NOMO-1 treated with dmso at 0.1 percent for 144 hours (cell line): ENCODE results near the gene GSTA4.
A peak's percentile ranks its signal among the peaks of the same experiment; 100 is the strongest.
"Not testable (repeated sequence)": the region's sequence is repeated elsewhere in the genome, so short reads cannot be mapped to it uniquely, and the experiment has no call there.

Source experiments
- DNase-seq: peaks from one replicate; lab custom pipeline; 2025; ENCODE audit not compliant: unreplicated experiment; lab: John Stamatoyannopoulos, UW

The GSTA4 gene

DNA sequence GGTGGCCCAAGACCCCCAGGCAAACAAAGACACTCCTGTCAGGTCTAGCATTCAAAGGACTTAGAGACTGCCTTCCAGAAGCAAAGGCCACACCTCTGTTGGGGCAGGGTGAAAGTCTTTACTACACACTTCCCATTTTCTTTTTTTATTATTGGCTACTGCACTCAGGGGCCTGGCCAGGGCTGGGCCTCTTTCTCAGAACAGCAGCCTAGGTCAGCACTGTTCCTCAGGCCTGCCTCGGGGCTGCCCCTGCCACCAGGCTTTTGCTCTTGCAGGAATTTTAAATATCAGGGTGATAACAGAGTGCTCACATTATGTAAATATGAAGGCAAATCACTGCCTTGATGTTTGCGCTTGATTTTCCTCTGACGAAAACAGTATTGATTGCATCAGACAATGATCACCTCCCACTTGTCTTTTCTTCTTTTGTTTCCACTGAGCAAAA, 18.5 kb downstream of the GSTA4 start:
- peak; percentile 51 for DNase-seq

DNA sequence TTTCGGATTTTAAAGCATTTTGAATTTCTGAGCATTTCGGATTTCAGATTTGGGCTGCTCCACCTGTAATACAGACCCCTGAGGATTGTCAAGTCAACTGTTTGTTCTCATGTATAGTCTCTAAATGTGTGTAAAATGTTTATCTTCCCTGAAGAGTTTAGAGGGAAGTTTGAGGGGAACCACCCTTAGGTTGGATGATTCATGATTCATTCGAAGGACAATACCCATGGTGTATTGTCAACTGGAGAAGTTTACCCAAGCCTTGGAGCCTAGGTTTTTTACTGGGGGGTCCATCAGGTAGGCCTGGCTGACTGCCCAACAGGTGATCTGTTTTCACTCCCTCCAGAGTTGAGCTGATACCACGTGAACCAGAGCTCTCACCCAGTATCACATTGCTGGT, 18.9 kb downstream of the GSTA4 start:
- DNase-seq, result no peak

- DNase-seq, result no peak
Observed at GRCh38 chr6:52975580-52975979, 19.5 kb downstream of the GSTA4 start.

DNA sequence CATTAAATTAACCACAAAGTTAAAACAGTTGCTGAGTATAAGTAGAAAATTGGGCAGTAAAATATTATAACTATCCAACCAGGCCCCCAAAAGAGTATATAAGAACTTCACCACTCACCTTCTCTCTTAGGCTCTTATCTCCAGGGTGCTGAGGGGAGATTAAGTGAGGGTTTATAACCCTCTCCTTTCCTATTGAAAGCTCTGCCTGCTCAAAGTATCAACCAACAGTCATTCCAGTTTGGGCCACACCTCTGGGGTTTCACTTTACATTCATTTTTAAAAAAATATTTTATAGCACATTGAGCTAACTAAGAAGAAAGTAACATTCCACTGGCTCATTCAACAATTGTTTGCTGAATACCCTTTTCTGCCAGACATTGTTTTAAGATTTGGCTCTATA, 22.1 kb downstream of the GSTA4 start:
- no peak for DNase-seq

- no peak for DNase-seq
Observed at GRCh38 chr6:52969359-52969758, 25.7 kb downstream of the GSTA4 start.

- DNase-seq, result no peak
Observed at GRCh38 chr6:52966101-52966500, 29.0 kb downstream of the GSTA4 start.

DNA sequence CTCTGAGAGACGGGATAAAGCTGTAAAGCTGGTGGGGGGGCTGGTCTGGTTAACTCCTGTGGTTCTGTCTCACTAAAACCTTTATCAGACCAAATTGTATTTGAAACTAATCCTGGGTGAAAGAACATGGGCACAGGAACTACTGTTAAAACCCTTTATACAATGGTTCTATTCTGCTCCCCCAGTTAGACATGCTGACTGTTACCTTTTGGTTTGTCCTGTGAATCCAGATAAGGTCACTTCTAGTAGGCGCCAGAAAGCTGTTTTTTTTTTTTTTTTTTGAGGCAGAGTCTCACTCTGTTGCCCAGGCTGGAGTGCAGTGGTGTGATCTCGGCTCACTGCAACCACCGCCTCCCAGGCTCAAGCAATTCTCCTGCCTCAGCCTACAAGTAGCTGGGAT, 29.7 kb downstream of the GSTA4 start:
- no peak for DNase-seq

GRCh38 chr6:52964318-52964717, 30.8 kb downstream of the GSTA4 start:
- DNase-seq, result no peak

- no peak for DNase-seq
Observed at GRCh38 chr6:52962701-52963100, 32.4 kb downstream of the GSTA4 start.

GRCh38 chr6:52961022-52961421, 34.1 kb downstream of the GSTA4 start:
- not testable (repeated sequence) for DNase-seq

DNA sequence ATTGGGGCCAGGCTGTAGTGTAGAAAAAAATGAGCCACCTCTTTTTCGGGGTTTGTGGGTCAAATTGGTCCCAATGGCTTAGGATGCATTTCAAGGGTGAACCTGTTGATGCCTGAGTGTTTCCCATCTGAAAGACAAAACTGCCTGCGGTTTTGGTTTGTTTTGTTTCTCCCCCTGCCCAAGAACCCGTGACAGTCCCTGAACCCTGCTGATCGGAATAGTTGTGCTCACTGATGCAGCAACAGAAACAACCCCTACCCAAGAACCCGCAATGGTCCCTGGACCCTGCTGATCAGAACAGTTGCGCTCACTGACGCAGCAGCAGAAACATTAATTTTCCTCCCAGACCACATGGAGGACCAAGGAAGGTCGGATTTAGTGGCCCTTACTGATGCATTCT, 34.9 kb downstream of the GSTA4 start:
- DNase-seq, result not testable (repeated sequence)

DNA sequence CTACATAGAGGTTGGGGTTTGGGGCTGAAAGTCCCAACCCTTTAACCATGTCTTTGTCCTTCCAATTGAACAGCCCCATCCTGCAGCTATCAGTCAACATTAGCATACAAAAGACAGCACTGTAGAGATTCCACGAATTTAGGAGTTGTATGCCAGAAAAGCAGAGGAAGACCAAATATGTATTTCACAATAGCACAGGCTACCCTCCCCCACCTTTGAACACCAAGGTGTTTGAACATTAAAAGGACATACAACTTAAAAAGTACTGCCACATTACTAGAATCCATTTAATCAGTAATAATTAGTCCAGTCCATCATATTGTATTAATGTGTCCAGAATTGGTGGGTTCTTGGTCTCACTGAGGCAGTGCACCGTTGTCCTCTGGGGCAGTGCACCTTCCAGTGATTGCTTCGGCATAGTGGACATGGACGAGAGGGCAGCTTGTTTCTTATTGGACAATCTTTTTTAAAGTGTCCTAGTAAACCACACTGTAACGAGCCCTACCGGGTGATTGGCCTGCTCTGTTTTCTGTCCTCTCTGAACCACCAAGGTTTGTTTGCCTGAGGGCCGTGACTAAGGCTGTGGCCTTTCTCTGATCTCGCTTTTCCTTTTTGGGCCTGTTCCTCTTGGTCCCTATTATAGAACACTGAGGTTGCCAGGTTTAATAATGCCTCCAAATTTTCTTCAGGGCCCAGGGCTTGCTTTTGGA, 36.4 kb downstream of the GSTA4 start:
- DNase-seq, result no peak

GRCh38 chr6:52955871-52956270, 39.2 kb downstream of the GSTA4 start:
- no peak for DNase-seq

DNA sequence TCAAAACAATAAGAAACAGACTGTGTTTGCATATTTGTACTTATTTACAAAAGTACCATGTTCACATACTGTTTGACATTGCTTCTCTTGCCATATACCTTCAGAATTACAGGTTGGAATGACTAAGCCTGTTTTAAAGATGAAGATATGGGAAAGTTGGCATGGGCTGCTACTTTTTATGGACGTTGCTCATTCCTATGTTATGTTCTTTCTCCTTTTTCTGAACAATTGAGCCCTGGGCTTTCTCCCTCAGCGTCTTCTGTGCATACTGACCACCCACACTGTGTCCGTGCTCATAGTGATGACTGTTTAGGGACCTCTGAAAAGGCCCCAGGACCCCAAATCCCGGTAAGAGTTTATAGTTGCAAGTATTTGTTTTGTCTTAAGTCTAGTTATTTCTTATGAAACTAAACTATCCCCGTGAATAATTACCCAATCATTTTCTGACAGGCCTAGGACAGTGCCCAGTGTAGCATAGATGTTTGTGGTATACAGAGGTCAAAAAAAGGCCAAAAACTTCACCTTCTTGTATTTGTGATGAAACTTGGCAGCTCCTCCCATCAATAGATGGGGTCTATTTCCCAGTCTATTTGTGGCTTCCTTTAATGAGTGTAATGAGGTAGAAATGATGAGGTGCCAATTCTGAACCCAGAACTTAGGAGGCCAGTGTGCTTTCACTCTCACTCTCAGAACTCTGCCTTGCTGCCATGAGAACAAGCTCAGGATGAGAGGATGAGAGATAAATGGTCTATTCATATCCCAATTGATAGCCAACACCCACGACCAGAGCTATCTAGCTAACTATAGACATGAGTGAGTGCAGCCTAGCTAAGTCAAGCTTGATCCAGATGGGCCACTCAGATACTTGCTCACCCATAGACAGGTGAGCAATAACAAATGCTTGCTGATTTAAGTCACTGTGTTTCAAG, 40.9 kb downstream of the GSTA4 start:
- no peak for DNase-seq

- DNase-seq, result no peak
Observed at GRCh38 chr6:52946306-52946705, 48.8 kb downstream of the GSTA4 start.

- not testable (repeated sequence) for DNase-seq
Observed at GRCh38 chr6:52942821-52943220, 52.3 kb downstream of the GSTA4 start.

DNA sequence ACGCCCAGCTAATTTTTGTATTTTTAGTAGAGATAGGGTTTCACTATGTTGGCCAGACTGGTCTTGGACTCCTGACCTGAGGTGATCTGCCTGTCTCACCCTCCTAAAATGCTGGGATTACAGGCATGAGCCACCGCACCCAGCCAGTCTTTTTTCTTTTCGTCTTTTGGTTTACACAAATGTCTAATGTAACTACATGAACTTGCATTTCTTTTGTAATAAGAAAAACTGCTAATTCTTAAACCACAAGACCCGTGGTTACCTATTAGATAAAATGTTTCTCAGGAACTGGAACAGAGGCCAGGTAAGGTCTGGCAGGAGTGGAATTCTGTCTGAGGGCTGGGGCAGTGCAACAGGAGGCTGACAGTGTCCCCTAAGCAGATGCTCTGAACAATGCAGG, 52.9 kb downstream of the GSTA4 start:
- no peak for DNase-seq

GRCh38 chr6:52937908-52938307, 57.2 kb downstream of the GSTA4 start:
- no peak for DNase-seq

- DNase-seq, result no peak
Observed at GRCh38 chr6:52933778-52934177, 61.3 kb downstream of the GSTA4 start.

- no peak for DNase-seq
Observed at GRCh38 chr6:52931351-52931750, 63.7 kb downstream of the GSTA4 start.

DNA sequence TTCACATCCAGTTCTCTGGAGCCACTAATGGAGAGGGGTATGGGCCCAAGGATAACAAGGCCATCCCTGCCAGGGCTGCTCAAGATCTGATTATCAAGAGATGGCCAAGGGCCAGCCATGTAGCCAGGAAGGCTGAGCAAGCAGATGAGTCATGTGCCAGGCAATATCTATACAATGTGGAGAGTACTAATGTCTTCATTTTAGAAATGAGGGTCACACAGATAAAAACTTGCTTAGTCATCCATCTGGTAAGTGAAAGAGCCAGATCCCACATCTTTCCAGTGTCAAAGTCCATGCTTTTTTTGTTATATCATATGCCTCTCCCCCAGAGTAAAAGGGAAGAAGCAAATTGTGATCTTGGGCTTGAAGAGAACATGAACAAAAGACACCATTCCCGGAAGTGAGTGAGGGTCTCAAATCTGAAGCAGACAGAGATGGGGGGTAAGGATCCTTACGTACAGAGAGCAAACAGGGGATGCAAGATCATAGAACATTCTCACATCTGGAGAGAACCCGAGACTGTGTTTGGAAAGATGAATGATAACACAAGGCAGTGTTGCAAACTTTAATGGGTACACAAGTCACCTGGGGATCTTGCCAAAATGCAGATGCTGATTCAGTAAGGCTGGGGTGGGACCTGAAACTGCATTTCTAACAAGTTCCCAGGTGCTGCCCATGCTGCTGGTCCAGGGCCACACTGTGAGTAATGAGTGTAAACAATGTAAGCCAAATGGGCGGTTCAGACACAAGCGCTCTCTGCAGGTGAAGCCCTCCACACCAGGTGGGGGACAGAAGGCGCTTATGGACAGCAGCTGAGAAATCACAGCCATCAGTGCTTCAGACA, 65.5 kb downstream of the GSTA4 start:
- DNase-seq, result no peak
